HCT116 (cell line): ENCODE measurements around the gene TLE4.

ENCODE experiments used
- CBX3 ChIP-seq: IDR thresholded peaks from 2 replicates; pipeline ENCODE4 v1.6.1; 2012; ENCODE audit warnings: low read depth
- CEBPB ChIP-seq: IDR thresholded peaks from 2 replicates; pipeline ENCODE4 v1.6.1; 2012; ENCODE audit warnings: low read depth
- CTCF ChIP-seq, 3 experiments: fragments of 200-600 bp in 1 of 3; sonication (generic) in 1 of 3; IDR thresholded peaks in 2 of 3; conservative IDR thresholded peaks in 1 of 3; 2 replicates each; pipeline ENCODE4 v1.5.1; 2012 to 2017; ENCODE audit warnings: low read depth in 2 of 3, low read length in 2 of 3, antibody characterized with exemption in 1 of 3, borderline replicate concordance in 1 of 3, control low read depth in 1 of 3, mild to moderate bottlenecking in 1 of 3, mixed read lengths in 1 of 3, mixed run types in 1 of 3, moderate library complexity in 1 of 3; ENCODE audit not compliant: insufficient read depth in 1 of 3
- ELF1 ChIP-seq: IDR thresholded peaks from 2 replicates; pipeline ENCODE4 v1.6.1; 2012; ENCODE audit warnings: low read depth, borderline replicate concordance
- EZH2 ChIP-seq: fragments of 200-600 bp; sonication (generic); IDR thresholded peaks from 2 replicates; pipeline ENCODE4 v1.6.1; 2017; ENCODE audit warnings: antibody characterized with exemption, mixed run types
- JUND ChIP-seq: IDR thresholded peaks from 2 replicates; pipeline ENCODE4 v1.6.1; 2012
- MAX ChIP-seq: IDR thresholded peaks from 2 replicates; pipeline ENCODE4 v1.6.1; 2012
- POLR2A ChIP-seq: IDR thresholded peaks from 2 replicates; pipeline ENCODE4 v1.7.0; 2011; ENCODE audit warnings: borderline replicate concordance; ENCODE audit not compliant: insufficient read depth, insufficient read length; ENCODE audit errors: extremely low read depth
- ZNF274 ChIP-seq: fragments of 200-500 bp; sonication (Bioruptor generic); IDR thresholded peaks from 2 replicates; pipeline ENCODE4 v1.6.1; 2014; ENCODE audit warnings: mild to moderate bottlenecking, low read depth, low read length, inconsistent platforms

- TF ChIP-seq CEBPB (no peak), CTCF (IDR thresholded peaks at IDR 0.05 in 2 of 3, conservative IDR thresholded peaks at IDR 0.05 in 1 of 3; ENCODE audit: borderline replicate concordance in 1 of 3, insufficient read depth in 1 of 3, low read depth in 2 of 3, low read length in 2 of 3) (no peak), EZH2 (no peak), CBX3 (no peak), MAX (no peak), POLR2A (no peak), JUND (no peak), ELF1 (no peak), ZNF274 (no peak)
These were observed 98.7 kb downstream of the TLE4 start for GRCh38 chr9:79670269-79670961.
